Right lobe of liver (tissue), 4 donors: ENCODE results near the gene F13B.

Source experiments
- CTCF ChIP-seq, 4 donors: fragments of 200-600 bp in 3 of 4; fragments of 450-650 bp in 1 of 4; IDR thresholded peaks; one replicate each; pipeline versions ENCODE4 v1.5.1 to v1.8.0; 2016 to 2022; ENCODE audit warnings: antibody characterized with exemption in 4 of 4, mild to moderate bottlenecking in 2 of 4
- POLR2A ChIP-seq: fragments of 450-650 bp; IDR thresholded peaks from one replicate; pipeline ENCODE4 v1.6.1; 2017; ENCODE audit warnings: antibody characterized with exemption, mild to moderate bottlenecking
- donor health status: DM: no; HTN: no; CAD: no.
- donor health status: DM: no; HTN: no; CAD: no.
- donor health status: DM: no; HTN: yes; CAD: no.

GRCh38 chr1:196993916-196994315 is 73.1 kb downstream of the F13B start:
- no peak for TF ChIP-seq CTCF (IDR thresholded peaks at IDR 0.05)
- no peak for TF ChIP-seq POLR2A
